HG02623 (cell line): ENCODE data around the gene OR2T5.
A peak's percentile ranks its signal among the peaks of the same experiment; 100 is the strongest.
"Not testable (repeated sequence)": the region's sequence is repeated elsewhere in the genome, so short reads cannot be mapped to it uniquely, and the experiment has no call there.

Source experiments
- ATAC-seq: cut with Tn5 transposase; IDR thresholded peaks from one replicate; pipeline ENCODE4 v1.9.1; 2021; ENCODE audit warnings: moderate library complexity; ENCODE audit not compliant: unreplicated experiment

OR2T5 gene, protein sequence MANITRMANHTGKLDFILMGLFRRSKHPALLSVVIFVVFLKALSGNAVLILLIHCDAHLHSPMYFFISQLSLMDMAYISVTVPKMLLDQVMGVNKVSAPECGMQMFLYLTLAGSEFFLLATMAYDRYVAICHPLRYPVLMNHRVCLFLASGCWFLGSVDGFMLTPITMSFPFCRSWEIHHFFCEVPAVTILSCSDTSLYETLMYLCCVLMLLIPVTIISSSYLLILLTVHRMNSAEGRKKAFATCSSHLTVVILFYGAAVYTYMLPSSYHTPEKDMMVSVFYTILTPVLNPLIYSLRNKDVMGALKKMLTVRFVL

DNA sequence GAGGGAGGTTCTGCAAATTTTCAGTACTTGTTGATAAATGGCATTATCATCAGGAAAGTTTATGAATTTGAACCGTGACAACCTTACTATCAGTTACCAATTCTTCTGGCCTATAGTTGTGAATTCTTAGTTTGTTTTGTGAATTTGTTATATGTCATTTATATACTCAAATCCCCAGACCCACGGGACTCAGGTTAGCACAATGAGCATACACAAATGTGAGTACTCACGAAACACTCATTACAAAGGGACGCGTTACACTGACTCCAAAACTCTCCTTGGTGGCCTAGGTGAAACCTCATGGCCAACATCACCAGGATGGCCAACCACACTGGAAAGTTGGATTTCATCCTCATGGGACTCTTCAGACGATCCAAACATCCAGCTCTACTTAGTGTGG lies at the start of gene OR2T5:
OR2T5 (plus strand) TSS at position 301 of the 400 bp plus-strand sequence; CDS start at position 301, 0 bp downstream.
- not testable (repeated sequence) for ATAC-seq

DNA sequence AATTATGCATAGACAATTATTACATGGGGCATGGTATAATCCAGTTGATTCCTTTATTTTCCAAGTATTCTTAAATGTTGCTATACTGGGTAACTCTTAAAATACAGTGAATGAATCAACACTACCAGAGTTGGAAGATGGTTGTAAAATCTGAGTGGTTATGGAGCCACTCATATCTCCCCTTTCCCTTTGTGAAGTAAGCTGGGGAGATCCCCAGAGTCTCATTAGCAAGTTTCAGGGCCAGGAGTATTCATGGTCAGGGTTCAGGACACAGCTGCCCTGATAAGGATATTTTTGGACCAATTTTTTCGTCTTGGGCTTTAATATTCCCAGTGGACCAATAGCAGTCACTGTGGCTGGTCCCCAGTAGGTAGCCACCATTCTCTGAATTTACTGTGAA lies 49.7 kb upstream of the OR2T5 start:
- peak; percentile 48 for ATAC-seq

DNA sequence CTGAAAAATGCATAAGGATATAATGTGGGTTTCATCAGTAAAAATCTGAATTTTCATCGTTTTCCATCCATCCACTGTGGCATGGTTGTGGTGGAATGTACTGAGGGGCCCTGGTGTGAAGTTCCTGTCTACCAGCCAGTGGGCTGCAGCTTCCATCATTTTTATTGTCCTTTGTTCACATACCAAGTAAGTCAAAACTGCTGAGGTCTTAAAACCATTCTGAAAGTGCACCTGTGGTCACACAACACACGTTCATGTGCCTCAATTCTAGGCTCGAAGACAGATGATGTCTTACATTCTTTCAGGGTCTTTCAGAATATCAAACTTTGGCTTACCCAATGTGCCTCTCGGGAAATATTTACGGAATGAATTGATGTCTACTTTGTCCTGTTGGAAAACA lies 49.1 kb upstream of the OR2T5 start:
- ATAC-seq: not testable (repeated sequence)

DNA sequence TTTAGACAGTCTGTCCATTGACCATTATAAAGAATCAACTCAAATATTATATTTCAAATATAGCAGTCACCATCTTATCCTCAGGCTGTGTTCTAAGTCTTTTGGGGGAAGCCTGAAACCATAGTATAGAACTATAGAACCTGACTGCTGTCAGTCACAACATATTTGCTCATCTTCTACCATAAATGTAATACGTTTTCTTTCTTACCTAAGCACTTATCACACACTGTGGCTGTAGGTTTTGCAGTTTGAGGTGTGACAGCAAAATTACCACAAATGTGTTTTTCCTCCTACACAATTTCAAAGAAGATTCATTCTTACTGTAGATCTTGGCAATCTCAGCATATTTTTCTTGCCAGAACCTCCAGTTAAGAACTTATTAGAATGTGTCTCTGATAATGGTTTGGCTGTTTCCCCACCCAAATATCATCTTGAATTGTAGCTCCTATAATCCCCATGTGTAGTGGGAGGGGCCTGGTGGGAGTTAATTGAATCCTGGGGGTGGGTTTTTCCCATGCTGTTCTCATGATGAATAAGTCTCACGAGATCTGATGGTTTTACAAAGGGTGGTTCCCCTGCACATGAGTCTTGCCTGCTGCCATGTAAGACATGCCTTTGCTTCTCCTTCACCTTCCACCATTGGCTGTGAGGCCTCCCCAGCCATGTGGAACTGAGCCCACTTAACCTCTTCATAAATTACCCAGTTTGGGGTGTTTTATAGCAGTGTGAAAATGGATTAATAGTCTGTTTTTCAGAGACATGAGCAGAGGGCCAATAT lies 45.7 kb upstream of the OR2T5 start:
- not testable (repeated sequence) for ATAC-seq

DNA sequence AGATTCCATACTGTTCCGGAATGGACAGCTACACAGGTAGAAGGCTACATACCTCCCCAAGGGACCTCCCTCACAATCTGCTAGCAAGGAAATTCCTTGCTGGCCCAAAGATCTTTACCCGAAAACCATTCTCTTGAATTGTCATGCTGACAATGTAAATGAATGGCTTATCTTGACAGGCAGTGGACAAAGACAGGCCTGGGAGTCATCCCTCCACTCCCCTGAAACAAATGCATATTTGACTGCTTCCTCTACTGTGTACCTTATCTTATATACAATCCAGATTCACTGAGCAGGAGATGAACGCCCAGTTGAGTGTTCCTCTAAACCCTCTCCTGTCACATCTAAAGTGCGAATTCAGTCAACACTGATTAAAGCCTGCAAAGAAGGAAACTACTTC lies 43.8 kb upstream of the OR2T5 start:
- ATAC-seq: not testable (repeated sequence)

DNA sequence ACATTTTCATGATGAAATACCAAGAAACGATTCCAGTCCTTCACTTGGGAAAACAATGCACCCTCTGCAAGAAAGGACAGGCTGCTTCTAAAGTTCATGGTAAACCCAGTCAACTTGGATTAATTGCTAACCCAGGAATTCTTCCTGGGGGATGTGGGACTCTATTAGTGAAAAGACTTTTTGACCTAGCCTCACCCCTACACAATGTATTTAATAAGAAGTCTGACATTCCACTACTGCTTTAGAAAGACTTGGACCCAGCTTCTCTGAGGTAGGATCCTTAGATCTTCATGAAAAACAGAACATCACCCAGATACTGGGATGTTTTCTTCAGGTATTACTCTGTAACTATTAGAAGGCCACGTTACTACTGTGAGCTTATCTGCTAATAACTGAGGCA lies 43.0 kb upstream of the OR2T5 start, which contains the start of gene OR2T2:
OR2T2 (plus strand) TSS at position 239 of the 400 bp plus-strand sequence. CDS start 7,161 bp downstream, outside the sequence.
- ATAC-seq: not testable (repeated sequence)

DNA sequence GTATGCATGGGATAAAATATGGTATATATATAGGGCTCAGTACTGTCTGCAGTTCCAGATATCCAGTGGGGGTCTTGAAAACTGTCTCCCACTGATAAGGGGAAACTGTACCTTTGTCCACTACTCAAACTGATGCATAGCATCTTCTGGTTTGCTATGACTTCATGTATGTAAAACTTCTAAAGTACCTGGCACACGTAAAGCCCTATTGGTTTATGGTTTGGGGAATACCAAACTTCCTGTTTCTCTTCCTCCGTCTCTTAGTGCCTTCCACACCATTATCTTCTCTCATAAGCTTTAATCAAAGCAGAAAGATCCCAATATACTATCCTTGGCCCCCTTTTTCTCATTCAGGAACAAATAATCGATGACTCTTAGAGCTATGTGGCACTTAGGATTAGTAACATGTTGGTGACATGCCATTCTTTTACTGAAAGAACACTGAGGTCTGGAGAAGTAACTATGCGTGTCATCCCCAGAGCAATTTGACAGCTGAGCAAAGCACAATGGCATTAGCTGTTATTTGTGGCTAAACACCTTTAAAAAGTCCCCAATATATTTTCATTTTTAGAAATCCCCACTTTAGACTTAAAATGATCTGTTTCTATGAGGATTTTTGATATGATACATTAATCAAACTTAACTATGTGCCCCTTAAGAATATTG lies 39.8 kb upstream of the OR2T5 start:
- peak; percentile 61 for ATAC-seq

DNA sequence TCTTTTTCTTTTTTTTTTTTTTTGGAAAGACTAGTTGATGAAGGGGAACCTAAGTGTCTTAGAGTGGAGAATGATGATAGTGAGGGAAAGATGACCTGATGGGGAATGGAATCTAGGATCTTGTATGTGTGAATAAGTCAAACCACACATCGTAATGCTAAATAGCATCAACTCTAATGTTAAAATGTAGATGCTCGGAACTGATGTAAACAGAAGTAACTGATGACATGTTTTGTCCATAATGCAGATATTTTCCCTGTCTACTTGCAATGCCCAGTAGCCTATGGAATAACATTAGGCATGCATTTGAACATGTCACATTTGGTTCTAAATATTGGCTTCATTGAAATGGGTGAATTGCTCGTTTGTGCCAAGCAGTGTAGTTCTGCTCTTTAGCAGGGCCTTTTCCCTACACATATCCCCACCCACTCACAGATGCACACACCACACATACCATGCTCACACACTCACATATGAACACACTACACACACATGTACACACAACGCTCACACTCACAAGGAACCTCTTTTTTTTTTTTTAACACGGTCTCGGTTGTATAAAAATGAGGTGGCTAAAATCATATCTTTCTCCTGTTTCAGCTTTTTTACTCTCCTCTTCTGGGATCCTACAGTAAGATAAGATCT lies 38.4 kb upstream of the OR2T5 start:
- ATAC-seq: not testable (repeated sequence)

DNA sequence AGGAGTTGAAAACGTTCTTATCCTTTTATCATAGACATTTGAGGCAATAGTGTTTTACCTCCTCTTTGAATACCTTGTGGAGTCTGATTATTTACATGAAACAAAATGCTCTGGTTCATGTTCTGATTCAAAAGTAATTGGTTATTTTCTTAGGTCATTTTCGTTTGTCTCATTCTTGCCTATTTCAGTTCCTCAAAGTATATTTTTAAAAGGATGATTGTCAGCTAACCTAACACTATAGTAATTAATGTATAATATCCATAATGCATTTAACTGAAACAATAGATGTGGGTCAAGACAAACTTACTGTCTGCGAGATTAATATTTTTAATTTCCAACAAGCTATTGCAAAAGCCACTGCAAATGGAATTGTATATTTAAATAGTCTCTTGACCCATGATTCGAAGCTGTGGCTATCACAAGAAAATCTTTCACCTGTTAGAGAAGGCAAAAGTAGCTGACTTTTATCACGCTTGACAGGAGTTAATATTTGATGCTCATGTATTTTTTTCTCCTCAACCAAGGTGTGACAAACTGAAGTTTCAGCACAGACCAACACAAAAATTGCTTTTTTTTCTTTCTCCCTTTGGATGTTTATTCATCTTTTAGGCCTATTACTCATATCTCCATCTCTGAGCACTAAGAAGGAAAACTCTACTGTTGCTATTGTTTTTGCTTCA lies 37.8 kb upstream of the OR2T5 start:
- peak; percentile 56 for ATAC-seq

DNA sequence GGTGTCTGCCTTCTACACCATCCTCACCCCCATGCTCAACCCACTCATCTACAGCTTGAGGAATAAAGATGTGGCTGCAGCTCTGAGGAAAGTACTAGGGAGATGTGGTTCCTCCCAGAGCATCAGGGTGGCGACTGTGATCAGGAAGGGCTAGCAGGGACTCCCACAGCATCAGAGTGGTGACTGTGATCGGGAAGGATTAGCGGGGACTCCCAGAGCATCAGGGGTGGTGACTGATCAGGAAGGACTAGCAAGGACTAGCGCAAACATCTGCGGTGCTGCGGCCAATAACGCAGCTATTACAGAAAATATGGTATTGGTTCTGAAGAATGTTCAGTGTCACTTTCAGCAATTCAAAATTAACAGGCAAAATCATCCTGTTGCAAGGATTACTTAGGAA lies 34.8 kb upstream of the OR2T5 start:
- not testable (repeated sequence) for ATAC-seq

DNA sequence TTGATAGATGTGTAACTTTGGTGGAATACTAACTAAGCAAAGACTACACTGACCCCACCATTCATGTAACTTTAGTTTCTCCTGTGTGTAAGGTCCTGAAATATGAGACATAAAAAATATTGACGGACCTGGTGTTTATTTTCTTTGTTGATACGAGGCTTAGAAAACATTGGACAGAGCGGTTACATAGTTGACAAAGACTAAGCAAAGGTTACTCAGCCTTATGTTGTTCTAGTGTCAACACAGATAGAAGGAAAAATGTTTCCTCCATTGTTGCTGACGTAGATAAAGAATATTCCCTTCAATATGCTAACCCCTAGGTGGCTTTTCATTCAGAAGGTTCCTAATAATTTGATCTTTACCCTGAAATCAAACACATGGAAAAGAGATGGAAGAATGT lies 33.3 kb upstream of the OR2T5 start:
- not testable (repeated sequence) for ATAC-seq

DNA sequence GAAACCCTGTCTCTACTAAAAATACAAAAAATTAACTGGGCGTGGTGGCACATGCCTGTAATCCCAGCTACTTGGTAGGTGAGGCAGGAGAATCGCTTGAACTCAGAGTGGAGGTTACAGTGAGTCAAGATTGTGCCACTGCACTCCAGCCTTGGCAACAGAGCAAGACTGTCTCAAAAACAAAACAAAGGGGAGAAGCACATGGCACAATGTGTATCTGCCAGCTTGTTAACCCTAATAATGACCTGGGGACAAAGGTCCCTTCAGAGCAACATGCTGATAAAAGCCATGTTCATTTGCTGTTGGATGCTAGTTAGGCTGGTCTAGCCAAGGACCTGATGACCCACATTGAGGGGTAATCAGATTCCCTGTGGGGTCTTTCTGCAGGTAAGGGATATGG lies 31.8 kb upstream of the OR2T5 start:
- not testable (repeated sequence) for ATAC-seq

DNA sequence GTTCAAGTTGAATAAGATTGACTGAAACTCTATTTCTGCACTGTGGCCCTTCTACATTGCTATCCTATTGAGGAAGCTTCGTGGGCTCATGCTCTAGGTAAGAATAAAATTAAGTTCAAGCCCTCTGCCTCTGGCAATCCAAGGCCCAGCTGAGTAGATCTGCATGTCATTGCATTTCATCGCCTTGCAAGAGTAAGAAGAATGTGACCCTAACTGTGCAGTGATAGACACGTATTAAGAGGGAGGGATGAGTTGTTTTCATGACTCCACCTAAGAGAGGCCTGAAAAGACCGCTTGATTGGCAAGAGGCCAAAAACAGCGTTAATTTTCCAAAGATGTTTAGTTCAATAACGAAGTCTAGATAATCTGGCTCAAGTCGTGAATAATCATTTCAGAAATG lies 29.3 kb upstream of the OR2T5 start:
- ATAC-seq: not testable (repeated sequence)

DNA sequence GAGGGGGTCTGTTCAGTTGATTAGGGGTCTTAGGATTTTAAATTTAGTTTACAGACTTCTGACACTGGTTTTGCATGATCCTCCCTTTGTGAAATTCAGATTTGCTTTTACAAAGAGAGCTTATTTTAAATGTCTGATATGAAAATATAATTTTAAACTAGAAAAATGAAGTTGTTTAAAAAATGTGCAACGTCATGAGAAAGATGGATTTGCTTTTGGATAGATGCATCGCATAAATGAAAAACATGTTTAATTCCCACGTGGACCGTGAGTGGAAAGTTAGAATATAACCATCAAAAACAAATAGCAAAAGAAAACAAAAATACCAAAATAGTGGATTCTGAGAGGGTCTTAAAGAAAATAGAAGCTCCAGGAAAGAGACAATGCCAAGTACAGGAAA lies 17.2 kb upstream of the OR2T5 start:
- ATAC-seq: no peak

DNA sequence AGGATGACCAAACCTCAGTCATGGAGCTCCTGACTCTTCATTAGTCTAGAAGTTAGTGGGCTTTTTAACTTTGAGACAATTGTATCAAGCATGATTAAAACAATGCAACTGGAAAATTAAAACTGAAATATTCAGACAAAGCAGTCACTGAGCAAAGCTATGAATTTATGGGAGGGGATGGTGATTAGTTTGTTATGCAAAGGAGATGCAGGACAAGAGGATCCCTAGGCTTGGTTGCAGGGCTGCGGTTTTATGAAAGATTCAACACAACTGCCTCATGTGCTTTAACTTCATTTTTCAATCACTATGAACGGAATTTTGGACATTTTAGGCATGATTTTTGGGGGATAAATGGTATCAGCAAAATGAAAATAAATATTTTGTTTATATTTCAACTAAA lies 16.3 kb upstream of the OR2T5 start:
- not testable (repeated sequence) for ATAC-seq

DNA sequence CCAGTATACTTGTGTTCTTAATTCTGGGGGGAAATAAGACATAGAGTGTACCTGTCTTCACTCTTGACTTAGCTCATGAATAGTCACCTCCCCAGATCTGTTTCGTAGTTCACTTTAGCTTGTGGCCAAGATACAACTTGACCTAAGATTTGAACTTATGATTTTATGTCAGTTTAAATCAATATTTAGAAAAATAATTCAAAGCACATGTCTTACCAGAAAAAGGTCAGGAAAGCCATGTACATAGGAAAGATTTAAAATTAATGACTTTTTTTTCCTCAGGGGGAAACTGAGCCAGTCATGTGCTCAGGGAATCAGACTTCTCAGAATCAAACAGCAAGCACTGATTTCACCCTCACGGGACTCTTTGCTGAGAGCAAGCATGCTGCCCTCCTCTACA lies 15.3 kb upstream of the OR2T5 start, which contains the start of gene OR2T3:
OR2T3 (plus strand) TSS at position 301 of the 400 bp plus-strand sequence; CDS start at position 301, 0 bp downstream.
- ATAC-seq: not testable (repeated sequence)

DNA sequence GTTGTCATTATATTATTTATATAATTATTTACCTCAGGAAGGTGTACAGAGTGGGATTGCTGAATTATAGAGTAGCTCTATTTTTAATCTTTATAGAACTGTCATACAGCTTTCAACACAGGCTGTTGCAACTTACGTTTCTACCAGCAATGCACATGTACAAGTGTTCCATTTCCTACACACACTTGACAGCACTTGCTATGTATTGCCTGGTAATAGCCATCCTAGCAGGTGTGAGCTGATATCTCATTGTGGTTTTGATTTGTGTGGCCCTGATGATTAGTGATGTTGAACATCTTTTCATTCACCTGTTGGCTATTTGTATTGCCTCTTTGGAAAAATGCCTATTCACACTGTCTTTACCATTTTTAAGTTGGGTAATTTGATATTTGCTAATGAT lies 12.7 kb upstream of the OR2T5 start:
- ATAC-seq: peak; percentile 81

DNA sequence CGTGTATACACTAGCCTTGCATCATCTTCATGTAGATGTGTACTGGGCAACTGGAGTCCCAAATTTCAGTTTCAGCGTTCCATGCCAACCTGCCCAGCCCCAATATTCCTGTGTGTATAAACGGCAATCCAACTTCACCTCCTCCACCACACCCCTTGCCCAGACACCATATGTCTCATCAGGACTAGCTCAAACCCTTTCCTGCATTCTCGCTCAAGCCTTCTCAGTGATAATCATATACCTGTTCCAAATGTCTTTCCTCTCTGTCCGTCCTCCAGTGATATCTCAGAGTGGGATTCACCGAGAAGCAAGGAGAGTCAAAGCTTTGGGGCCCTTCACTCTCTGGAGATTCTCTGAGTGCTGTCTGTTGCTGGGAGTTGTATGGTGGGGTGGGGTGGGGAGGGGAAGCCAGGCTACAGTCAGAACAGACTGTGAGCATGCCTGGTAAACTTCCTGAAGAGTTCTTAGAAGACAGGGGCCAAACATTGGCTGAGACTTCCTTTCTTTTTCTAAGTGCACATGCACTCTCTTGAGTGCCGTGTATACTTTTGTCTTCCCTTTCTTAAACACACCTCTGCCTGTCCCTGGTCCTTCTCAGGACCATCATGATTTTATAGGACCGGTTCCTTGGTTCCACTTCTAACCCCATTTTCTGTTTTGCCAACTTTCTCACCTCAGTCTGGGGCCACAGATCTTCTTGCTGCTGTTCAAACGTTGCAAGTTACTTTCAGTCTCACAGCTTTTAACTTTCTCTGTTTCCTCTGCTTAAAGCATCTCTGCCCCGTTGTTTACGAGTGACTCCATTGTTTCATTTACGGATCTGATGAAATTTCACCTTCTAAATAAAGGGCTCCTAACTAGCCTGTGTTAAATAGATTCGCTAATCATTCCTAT lies 6.5 kb upstream of the OR2T5 start:
- ATAC-seq: peak; percentile 91

DNA sequence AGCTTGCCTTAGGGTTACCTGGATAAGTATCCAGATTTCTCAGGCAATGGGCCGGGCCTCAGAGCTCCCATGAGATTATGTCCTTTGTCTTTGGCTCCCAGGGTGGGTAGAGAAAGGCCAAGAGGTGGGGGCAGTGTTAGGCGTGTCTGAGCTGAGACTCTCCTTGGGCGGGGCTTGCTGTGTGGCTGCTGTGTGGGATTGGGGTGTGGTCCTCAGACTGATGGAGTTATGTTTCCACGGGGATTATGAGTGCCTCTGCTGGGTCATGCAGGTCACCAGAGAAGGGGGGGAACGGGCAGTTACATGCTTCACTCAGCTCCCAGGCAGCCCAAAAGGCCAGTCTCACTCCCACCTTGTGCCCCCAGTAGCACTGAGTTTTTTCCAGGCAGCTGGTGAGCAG lies 8.3 kb downstream of the OR2T5 start:
- ATAC-seq: not testable (repeated sequence)
